HepG2 (cell line): ENCODE data around the gene ELAC1. TPM values are rescaled to one million over a fixed set of nuclear protein-coding genes. Genes with fewer than 3 reads are reported as not detected.

Source experiments
- ATAC-seq: fragments of 200-7000 bp; cut with Tn5 transposase; 3 replicates; pipeline ENCODE4 v1.9.1; 2020; ENCODE audit warnings: mild to moderate bottlenecking, moderate library complexity
- Bru-seq: library from RNA; stranded (reverse); fragments of 400-500 nt; gene quantifications from one replicate; lab custom pipeline; 2021; lab: Mats Ljungman, UMichigan
- BruChase-seq, 2 experiments: library from RNA; stranded (reverse); fragments of 400-500 nt; gene quantifications; one replicate each; lab custom pipeline; 2021; lab: Mats Ljungman, UMichigan
- BruUV-seq: library from RNA; stranded (reverse); fragments of 400-500 nt; replicated peaks from 2 replicates; lab custom pipeline; 2021; lab: Mats Ljungman, UMichigan
- CTCF ChIA-PET: fragments of 300-600 bp; formaldehyde crosslinking; extraction: SDS; loops from one replicate; lab custom pipeline; 2021; ENCODE audit warnings: low total read pairs, inconsistent platforms, low intra/inter-chr PET ratio; lab: Yijun Ruan, JAX
- POLR2A ChIA-PET: fragments of 350-600 bp; sonication (Branson Sonifier 250); formaldehyde crosslinking; loops from one replicate; lab custom pipeline; 2020; ENCODE audit warnings: antibody characterized with exemption, inconsistent platforms; lab: Yijun Ruan, JAX
- DNase-seq: peaks from one replicate; pipeline ENCODE4 v3.0.0-alpha.2; 2015; ENCODE audit warnings: low spot score
- FAIRE-seq: peaks from 3 replicates; lab custom pipeline; 2011; peaks lifted over from hg19 to GRCh38; lab: Jason Lieb, UNC
- H2AFZ ChIP-seq: one replicate; pipeline ENCODE4 v1.6.1; 2011; ENCODE audit warnings: low read length, inconsistent platforms
- H3K27ac ChIP-seq: fragments of 300-600 bp; 3 replicates; pipeline ENCODE4 v1.8.0; 2011; ENCODE audit warnings: mixed run types, mild to moderate bottlenecking, mixed read lengths, low read length, inconsistent platforms; ENCODE audit not compliant: insufficient read depth; ENCODE audit errors: extremely low read length
- H3K27me3 ChIP-seq, 2 experiments: fragments of 200-600 bp in 1 of 2; 2 replicates in 1 of 2; 3 replicates in 1 of 2; pipeline versions ENCODE4 v1.6.0 to v1.8.0; 2011; ENCODE audit warnings: low read length in 2 of 2, mild to moderate bottlenecking in 2 of 2, moderate library complexity in 2 of 2, inconsistent platforms in 1 of 2; ENCODE audit not compliant: insufficient read depth in 2 of 2, control insufficient read depth in 1 of 2
- H3K36me3 ChIP-seq, 2 experiments: fragments of 200-600 bp in 1 of 2; replicated peaks in 1 of 2; 2 replicates in 1 of 2; 3 replicates in 1 of 2; pipeline versions ENCODE4 v1.5.1 to v1.8.0; 2011; ENCODE audit warnings: low read length in 2 of 2, inconsistent platforms in 1 of 2; ENCODE audit not compliant: insufficient read depth in 2 of 2, control insufficient read depth in 1 of 2
- H3K4me1 ChIP-seq: 2 replicates; pipeline ENCODE4 v1.5.1; 2012; ENCODE audit warnings: low read length, inconsistent platforms; ENCODE audit not compliant: insufficient read depth
- H3K4me2 ChIP-seq: 2 replicates; pipeline ENCODE4 v1.6.0; 2011; ENCODE audit warnings: low read depth, low read length, inconsistent platforms
- H3K4me3 ChIP-seq, 3 experiments: fragments of 200-600 bp in 1 of 3; sonication (generic), shearing (Covaris generic) in 1 of 3; replicated peaks in 1 of 3; 2 replicates each; pipeline ENCODE4 v1.5.1; 2011 to 2016; ENCODE audit warnings: low read length in 3 of 3, inconsistent platforms in 2 of 3, low read depth in 2 of 3, mild to moderate bottlenecking in 2 of 3, control low read depth in 1 of 3, mixed read lengths in 1 of 3; ENCODE audit not compliant: insufficient read depth in 1 of 3
- H3K79me2 ChIP-seq: one replicate; pipeline ENCODE4 v1.6.1; 2011; ENCODE audit warnings: low read length, inconsistent platforms; ENCODE audit not compliant: insufficient read depth
- H3K9ac ChIP-seq: 2 replicates; pipeline ENCODE4 v1.6.0; 2011; ENCODE audit warnings: mild to moderate bottlenecking, low read depth, low read length, inconsistent platforms; ENCODE audit not compliant: insufficient read depth
- H3K9me3 ChIP-seq: 2 replicates; pipeline ENCODE4 v1.5.1; 2012; ENCODE audit warnings: mild to moderate bottlenecking, low read length
- H4K20me1 ChIP-seq: 2 replicates; pipeline ENCODE4 v1.6.0; 2011; ENCODE audit warnings: inconsistent platforms, mild to moderate bottlenecking, low read length, moderate library complexity; ENCODE audit not compliant: insufficient read depth
- FUBP1 ChIP-seq: sonication (generic); formaldehyde crosslinking; IDR thresholded peaks from 2 replicates; pipeline ENCODE4 v1.5.1; 2020; ENCODE audit warnings: missing genetic modification reagents, mild to moderate bottlenecking, borderline replicate concordance
- HMG20A ChIP-seq: IDR thresholded peaks from 2 replicates; pipeline ENCODE4 v1.6.1; 2016; ENCODE audit warnings: borderline replicate concordance
- MYC ChIP-seq: sonication (generic); formaldehyde crosslinking; IDR thresholded peaks from 2 replicates; pipeline ENCODE4 v1.9.0; 2021; ENCODE audit warnings: missing genetic modification reagents, borderline replicate concordance
- PRDM15 ChIP-seq: sonication (generic); formaldehyde crosslinking; IDR thresholded peaks from 2 replicates; pipeline ENCODE4 v1.4.0; 2020; ENCODE audit warnings: missing genetic modification reagents
- U2AF1 ChIP-seq: fragments of 200-400 bp; formaldehyde crosslinking; optimal IDR thresholded peaks from 2 replicates; pipeline ENCODE3; 2017; ENCODE audit warnings: mild to moderate bottlenecking, low read depth, low read length
- XBP1 ChIP-seq: sonication (generic); formaldehyde crosslinking; IDR thresholded peaks from 2 replicates; pipeline ENCODE4 v1.5.0; 2020; ENCODE audit warnings: missing genetic modification reagents
- ZNF572 ChIP-seq: sonication (generic); formaldehyde crosslinking; IDR thresholded peaks from 2 replicates; pipeline ENCODE4 v1.5.1; 2020; ENCODE audit warnings: mild to moderate bottlenecking, missing genetic modification reagents
- ZNF614 ChIP-seq: IDR thresholded peaks from 2 replicates; pipeline ENCODE4 v1.6.1; 2018; ENCODE audit warnings: missing biosample characterization, missing genetic modification reagents, inconsistent platforms, borderline replicate concordance
- WGBS: methylation state at CpG from one replicate; pipeline ENCODE4 v1.1.6; 2017; ENCODE audit warnings: low lambda C conversion rate; 5-methylcytosine and 5-hydroxymethylcytosine counted together
- in situ Hi-C: cut with HindIII; loops from 2 replicates; pipeline ENCODE4 v1.10.0; 2017; ENCODE audit warnings: low pct_unique_long_range_greater_than_20kb; ENCODE audit not compliant: extremely low pct_ligation_motif_present
- intact Hi-C: fragments of 100-400 bp; cut with micrococcal nuclease; formaldehyde crosslinking; loops from one replicate; pipeline ENCODE4 v1.10.0; 2022; ENCODE audit not compliant: unreplicated experiment
- long read RNA-seq, 2 experiments: library from RNA in 1 of 2; library from polyadenylated mRNA in 1 of 2; stranded (forward) in 1 of 2; unstranded in 1 of 2; transcript quantifications; one replicate each; pipeline ENCODE4 v2.0.0, GENCODE V29; 2019 to 2022
- polyA minus RNA-seq, 3 experiments: library from RNA; depleted of rRNA, polyadenylated mRNA; stranded (reverse); fragments of >200 nt; gene quantifications; 2 replicates each; pipeline ENCODE4 v1.2.3, GENCODE V29; 2011; ENCODE audit warnings: low replicate concordance in 1 of 3
- polyA plus RNA-seq, 8 experiments: library from polyadenylated mRNA; depleted of rRNA in 3 of 8; stranded (reverse) in 7 of 8; unstranded in 1 of 8; fragments of >200 nt; fragmentation: Illumina TruSeq in 4 of 8; extraction: Trizol in 4 of 8; gene quantifications; 2 replicates each; pipeline versions ENCODE4 v1.2.1 to v1.2.3, GENCODE V29; 2011 to 2016; ENCODE audit warnings: low read depth in 4 of 8, missing spikeins in 1 of 8, mixed read lengths in 1 of 8; ENCODE audit not compliant: insufficient read depth in 1 of 8
- total RNA-seq, 5 experiments: library from RNA; depleted of rRNA; stranded (reverse); fragments of >200 nt; fragmentation: Illumina TruSeq; extraction: Trizol; gene quantifications; 2 replicates each; pipeline ENCODE4 v1.2.3, GENCODE V29; 2016; ENCODE audit warnings: low read depth in 1 of 5

Gene ELAC1, protein sequence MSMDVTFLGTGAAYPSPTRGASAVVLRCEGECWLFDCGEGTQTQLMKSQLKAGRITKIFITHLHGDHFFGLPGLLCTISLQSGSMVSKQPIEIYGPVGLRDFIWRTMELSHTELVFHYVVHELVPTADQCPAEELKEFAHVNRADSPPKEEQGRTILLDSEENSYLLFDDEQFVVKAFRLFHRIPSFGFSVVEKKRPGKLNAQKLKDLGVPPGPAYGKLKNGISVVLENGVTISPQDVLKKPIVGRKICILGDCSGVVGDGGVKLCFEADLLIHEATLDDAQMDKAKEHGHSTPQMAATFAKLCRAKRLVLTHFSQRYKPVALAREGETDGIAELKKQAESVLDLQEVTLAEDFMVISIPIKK
- total RNA-seq (2016; rRNA removed; fragmentation: Illumina TruSeq; extraction: Trizol), result 3.6 TPM in 2 replicates
- total RNA-seq (2016; cell fraction: cytosol; rRNA removed; fragmentation: Illumina TruSeq; extraction: Trizol; ENCODE audit: low read depth), result 5.1 and 5.5 TPM in 2 replicates
- 3.4 and 3.5 TPM in 2 replicates for total RNA-seq (2016; cell fraction: insoluble cytoplasmic fraction; rRNA removed; fragmentation: Illumina TruSeq; extraction: Trizol)
- total RNA-seq (2016; cell fraction: membrane; rRNA removed; fragmentation: Illumina TruSeq; extraction: Trizol), result 6.5 and 7.0 TPM in 2 replicates
- 3.0 and 3.6 TPM in 2 replicates for total RNA-seq (2016; cell fraction: nucleus; rRNA removed; fragmentation: Illumina TruSeq; extraction: Trizol)
- polyA plus RNA-seq (2011; rRNA removed), result 1.3 and 1.9 TPM in 2 replicates
- polyA plus RNA-seq (2011; cell fraction: cytosol; rRNA removed), result 0.62 and 1.7 TPM in 2 replicates
- 0.69 and 1.3 TPM in 2 replicates for polyA plus RNA-seq (2011; cell fraction: nucleus; rRNA removed)
- 1.7 and 2.7 TPM in 2 replicates for polyA plus RNA-seq (2012)
- polyA plus RNA-seq (2016; cell fraction: cytosol; fragmentation: Illumina TruSeq; extraction: Trizol; ENCODE audit: low read depth), result 7.7 and 9.6 TPM in 2 replicates
- 5.6 and 6.1 TPM in 2 replicates for polyA plus RNA-seq (2016; cell fraction: insoluble cytoplasmic fraction; fragmentation: Illumina TruSeq; extraction: Trizol; ENCODE audit: low read depth)
- polyA plus RNA-seq (2016; cell fraction: membrane; fragmentation: Illumina TruSeq; extraction: Trizol; ENCODE audit: low read depth), result 6.7 and 8.1 TPM in 2 replicates
- polyA plus RNA-seq (2016; cell fraction: nucleus; fragmentation: Illumina TruSeq; extraction: Trizol; ENCODE audit: insufficient read depth, low read depth), result 3.2 and 3.9 TPM in 2 replicates
- 1.7 and 5.3 TPM in 2 replicates for polyA minus RNA-seq (2011; rRNA and poly(A)+ RNA removed; ENCODE audit: low replicate concordance)
- polyA minus RNA-seq (2011; cell fraction: cytosol; rRNA and poly(A)+ RNA removed), result 0.62 and 1.3 TPM in 2 replicates
- polyA minus RNA-seq (2011; cell fraction: nucleus; rRNA and poly(A)+ RNA removed), result 9.8 and 11.6 TPM in 2 replicates
- Bru-seq, nascent RNA, result percentile 47 among the genes with signal in this experiment
- percentile 67 among the genes with signal in this experiment for BruChase-seq, experiment 1, labeled RNA remaining after a 6-hour chase
- percentile 69 among the genes with signal in this experiment for BruChase-seq, experiment 2, labeled RNA remaining after a 2-hour chase
- long read RNA-seq, experiment 1, partial matches to known transcripts, result 1 of 8 reads
- long read RNA-seq, experiment 1, other reads (novel, unspliced or antisense), result 0 of 8 reads
- long read RNA-seq, experiment 2, partial matches to known transcripts, result 0 of 4 reads
- long read RNA-seq, experiment 2, other reads (novel, unspliced or antisense), result 2 of 4 reads

DNA sequence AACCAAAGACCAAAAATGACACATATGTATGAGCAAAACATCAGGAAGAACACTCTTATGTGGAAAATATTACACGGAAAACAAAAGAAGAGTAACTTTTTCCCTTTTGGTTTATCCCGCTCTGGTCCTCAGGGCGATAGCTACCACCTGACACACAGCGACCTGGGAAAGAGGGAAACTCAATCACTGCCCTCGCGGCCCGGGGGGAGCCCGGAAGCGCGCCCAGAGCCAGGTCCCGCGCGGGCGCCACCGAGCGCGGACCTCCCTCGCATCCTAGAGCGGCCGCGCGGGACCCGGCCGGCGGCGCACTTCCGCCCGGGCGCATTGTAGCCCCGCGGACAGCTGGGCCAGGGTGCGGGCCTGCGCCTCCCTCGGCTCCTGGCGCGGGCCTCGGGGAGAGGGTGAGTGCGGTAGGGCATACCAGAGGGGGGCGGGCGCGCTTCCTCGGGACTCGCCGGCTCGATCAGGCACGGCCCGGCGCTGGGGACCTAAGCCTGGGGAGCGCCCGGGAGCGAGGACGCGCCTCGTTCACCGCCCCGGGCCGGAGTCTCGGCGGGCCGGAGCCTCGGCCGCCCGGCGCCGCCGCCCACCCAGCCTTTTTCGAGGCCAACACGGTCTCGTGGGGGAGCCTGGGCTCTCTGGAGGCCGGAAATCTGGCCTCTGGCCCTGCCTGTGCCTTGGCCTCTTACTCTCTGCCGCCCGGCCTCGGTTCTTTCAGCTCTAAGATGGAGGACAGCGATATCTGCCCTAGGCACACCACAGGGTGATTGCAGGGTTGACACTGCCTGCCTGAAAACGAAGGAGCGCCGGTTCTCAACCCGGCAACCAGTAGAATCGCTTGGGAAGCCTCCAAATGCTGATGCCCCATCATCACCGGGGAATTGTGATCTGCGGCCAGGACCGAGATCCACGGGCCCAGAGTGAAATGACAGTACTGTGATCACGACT lies at the start of gene ELAC1:
Gene ELAC1 (plus strand): TSS at position 327 of the 948 bp plus-strand sequence. CDS start 6,365 bp downstream, outside the sequence.
- CTCF ChIA-PET, result no interaction called here
- Histone ChIP-seq H4K20me1 (no peaks in the 10 kb centered on the region), H3K9me3 (peaks cover 8% of the 10 kb centered on the region; the same call in 1 of the 2 replicates), H3K79me2 (peaks cover 8% of the 10 kb centered on the region), H3K27me3 (no peaks in the 10 kb centered on the region; a peak in 1 of 5 replicates), H3K4me2 (peak within 1 kb of the TSS; percentile 83), H3K4me3 (peak within 1 kb of the TSS; percentile 59 to 84 (median 83)), H3K27ac (peak within 1 kb of the TSS; percentile 86), H3K36me3 (no peaks in the 10 kb centered on the region), H2AFZ (peak within 1 kb of the TSS; percentile 96), H3K9ac (peak within 1 kb of the TSS; percentile 92), H3K4me1 (peaks cover 28% of the 10 kb centered on the region)
- in situ Hi-C loops, result loop anchor here (5.0 kb wide), 1 partner anchor 69 kb away; no protein-coding TSS in a partner anchor
- POLR2A ChIA-PET, result interaction anchor here (0.7 to 3.6 kb wide), 13 partner anchors 9 to 89 kb away, joined by 3 to 27 read pairs (median 5); partner anchors contain the start of genes ME2 and SMAD4
- intact Hi-C loops, result loop anchor here (1.0 to 5.0 kb wide), 3 partner anchors 63 to 146 kb away; partner anchors contain the start of genes MRO and SMAD4
- ATAC-seq (peak; percentile 98), DNase-seq (peak; percentile 65), FAIRE-seq (peak; percentile 23)
- 3% methylated on average over 20 of the region's 84 CpGs for WGBS
- BruUV-seq, result no TSS peak
- TF ChIP-seq ZNF614 (CRISPR knock-in tag) (no peak), PRDM15 (CRISPR knock-in tag) (0 out of 2 replicates have a peak, but pooled peaks have one; percentile 52), MYC (CRISPR knock-in tag) (peak; percentile 80), U2AF1 (no peak), FUBP1 (CRISPR knock-in tag) (no peak), HMG20A (CRISPR knock-in tag) (no peak), XBP1 (CRISPR knock-in tag) (no peak), ZNF572 (CRISPR knock-in tag) (no peak)
